Keratinocyte (primary cell): ENCODE results near the gene AP2A1. TPM values are rescaled to one million over a fixed set of nuclear protein-coding genes. Genes with fewer than 3 reads are reported as not detected.

Experiments used
- DNase-seq: peaks from one replicate; pipeline ENCODE4 v3.0.0-alpha.2; 2011; ENCODE audit warnings: low read depth, missing footprints, low spot score
- FAIRE-seq: peaks from 2 replicates; lab custom pipeline; 2011; peaks lifted over from hg19 to GRCh38; lab: Jason Lieb, UNC
- H2AFZ ChIP-seq: 2 replicates; pipeline ENCODE4 v1.6.0; 2012; ENCODE audit warnings: low read length, control low read depth, inconsistent platforms; ENCODE audit not compliant: control insufficient read depth
- H3K27ac ChIP-seq: 2 replicates; pipeline ENCODE4 v1.5.1; 2011; ENCODE audit warnings: low read length; ENCODE audit not compliant: control insufficient read depth, insufficient read depth
- H3K27me3 ChIP-seq: 3 replicates; pipeline ENCODE4 v1.6.0; 2011; ENCODE audit warnings: low read length; ENCODE audit not compliant: control insufficient read depth, insufficient read depth; ENCODE audit errors: extremely low read depth
- H3K36me3 ChIP-seq, 2 experiments: 2 replicates in 1 of 2; 3 replicates in 1 of 2; pipeline ENCODE4 v1.5.1; 2011; ENCODE audit warnings: low read length in 2 of 2, mild to moderate bottlenecking in 1 of 2; ENCODE audit not compliant: control insufficient read depth in 2 of 2, insufficient read depth in 2 of 2; ENCODE audit errors: extremely low read depth in 1 of 2
- H3K4me1 ChIP-seq: 3 replicates; pipeline ENCODE4 v1.5.1; 2011; ENCODE audit warnings: low read length; ENCODE audit not compliant: control insufficient read depth, insufficient read depth; ENCODE audit errors: extremely low read depth
- H3K4me2 ChIP-seq: 3 replicates; pipeline ENCODE4 v1.6.0; 2011; ENCODE audit warnings: low read depth, low read length; ENCODE audit not compliant: control insufficient read depth, insufficient read depth; ENCODE audit errors: extremely low read depth
- H3K4me3 ChIP-seq, 3 experiments: fragments of 200-600 bp in 1 of 3; sonication (generic) in 1 of 3; 2 replicates in 2 of 3; 3 replicates in 1 of 3; pipeline ENCODE4 v1.5.1; 2011 to 2016; ENCODE audit warnings: low read length in 3 of 3, mild to moderate bottlenecking in 3 of 3, control low read depth in 2 of 3, inconsistent platforms in 1 of 3, low read depth in 1 of 3, mixed read lengths in 1 of 3, mixed run types in 1 of 3, moderate library complexity in 1 of 3; ENCODE audit not compliant: control insufficient read depth in 2 of 3, insufficient read depth in 2 of 3; ENCODE audit errors: extremely low read depth in 1 of 3
- H3K79me2 ChIP-seq: 2 replicates; pipeline ENCODE4 v1.6.0; 2012; ENCODE audit warnings: low read length; ENCODE audit not compliant: control insufficient read depth, insufficient read depth
- H3K9ac ChIP-seq: 3 replicates; pipeline ENCODE4 v1.6.0; 2011; ENCODE audit warnings: low read length; ENCODE audit not compliant: control insufficient read depth, insufficient read depth; ENCODE audit errors: extremely low read depth
- H3K9me1 ChIP-seq: 3 replicates; pipeline ENCODE4 v1.6.0; 2011; ENCODE audit warnings: low read length; ENCODE audit not compliant: control insufficient read depth, insufficient read depth; ENCODE audit errors: extremely low read depth
- H3K9me3 ChIP-seq: 2 replicates; pipeline ENCODE4 v1.5.1; 2012; ENCODE audit warnings: low read depth, low read length; ENCODE audit not compliant: control insufficient read depth
- H4K20me1 ChIP-seq: 3 replicates; pipeline ENCODE4 v1.6.0; 2011; ENCODE audit warnings: low read length; ENCODE audit not compliant: control insufficient read depth, insufficient read depth; ENCODE audit errors: extremely low read depth
- CTCF ChIP-seq, 3 experiments: IDR thresholded peaks in 1 of 3; conservative IDR thresholded peaks in 1 of 3; optimal IDR thresholded peaks in 1 of 3; 2 replicates in 2 of 3; 3 replicates in 1 of 3; pipeline versions ENCODE3 to v1.5.1; 2011; ENCODE audit warnings: low read length in 3 of 3, mild to moderate bottlenecking in 3 of 3, moderate library complexity in 2 of 3, control low read depth in 1 of 3, inconsistent platforms in 1 of 3; ENCODE audit not compliant: insufficient read depth in 2 of 3; ENCODE audit errors: extremely low read depth in 1 of 3
- EZH2 ChIP-seq: IDR thresholded peaks from one replicate; pipeline ENCODE4 v1.6.1; 2012; ENCODE audit warnings: inconsistent platforms, mild to moderate bottlenecking, low read length, moderate library complexity
- dilution Hi-C: fragments of 300-500 bp; cut with MboI; formaldehyde crosslinking; loops from one replicate; pipeline ENCODE4 v1.7.0; 2020; ENCODE audit warnings: low sequenced_read_pairs; ENCODE audit not compliant: extremely low pct_ligation_motif_present
- polyA plus RNA-seq, 5 experiments: library from polyadenylated mRNA; depleted of rRNA in 3 of 5; stranded (reverse) in 3 of 5; stranded (forward) in 1 of 5; unstranded in 1 of 5; fragments of >200 nt; gene quantifications; 1 replicate in 1 of 5; 2 replicates in 3 of 5; 3 replicates in 1 of 5; pipeline versions ENCODE4 v1.2.1 to v1.2.3, GENCODE V29; 2011 to 2012; ENCODE audit warnings: missing spikeins in 2 of 5, low read depth in 1 of 5, low replicate concordance in 1 of 5

Gene AP2A1
- polyA plus RNA-seq, 1 donor (not counting 4 experiments of a cell fraction or from before 2014, with no cell fraction given), result 36.7 TPM

- H4K20me1 ChIP-seq, result no peaks in the 10 kb centered on the region
- H3K4me1 ChIP-seq, result peaks cover 4% of the 10 kb centered on the region
- dilution Hi-C loops, result no loop called here
- H3K9me1 ChIP-seq, result no peaks in the 10 kb centered on the region
- no peak overlapping the region for H3K27ac ChIP-seq
- H3K79me2 ChIP-seq, result no peaks in the 10 kb centered on the region
- no peaks in the 10 kb centered on the region for H3K9me3 ChIP-seq
- H3K4me2 ChIP-seq, result no peak overlapping the region
- TF ChIP-seq CTCF (optimal IDR thresholded peaks at IDR 0.05 in 1 of 3, IDR thresholded peaks at IDR 0.05 in 1 of 3, conservative IDR thresholded peaks at IDR 0.05 in 1 of 3; ENCODE audit: extremely low read depth in 1 of 3, insufficient read depth in 2 of 3, low read length in 3 of 3), result no peak
- TF ChIP-seq EZH2, result no peak
- H3K27me3 ChIP-seq, result no peaks in the 10 kb centered on the region
- H2AFZ ChIP-seq, result no peak overlapping the region
- DNase-seq, result no peak
- no peak for FAIRE-seq
- no peak overlapping the region for H3K9ac ChIP-seq
- no peak overlapping the region for H3K4me3 ChIP-seq
- H3K36me3 ChIP-seq, result peaks cover 0 to 4% of the 10 kb centered on the region in 2 experiments
Measured at GRCh38 chr19:49843265-49843664, 76.5 kb downstream of the AP2A1 start.

DNA sequence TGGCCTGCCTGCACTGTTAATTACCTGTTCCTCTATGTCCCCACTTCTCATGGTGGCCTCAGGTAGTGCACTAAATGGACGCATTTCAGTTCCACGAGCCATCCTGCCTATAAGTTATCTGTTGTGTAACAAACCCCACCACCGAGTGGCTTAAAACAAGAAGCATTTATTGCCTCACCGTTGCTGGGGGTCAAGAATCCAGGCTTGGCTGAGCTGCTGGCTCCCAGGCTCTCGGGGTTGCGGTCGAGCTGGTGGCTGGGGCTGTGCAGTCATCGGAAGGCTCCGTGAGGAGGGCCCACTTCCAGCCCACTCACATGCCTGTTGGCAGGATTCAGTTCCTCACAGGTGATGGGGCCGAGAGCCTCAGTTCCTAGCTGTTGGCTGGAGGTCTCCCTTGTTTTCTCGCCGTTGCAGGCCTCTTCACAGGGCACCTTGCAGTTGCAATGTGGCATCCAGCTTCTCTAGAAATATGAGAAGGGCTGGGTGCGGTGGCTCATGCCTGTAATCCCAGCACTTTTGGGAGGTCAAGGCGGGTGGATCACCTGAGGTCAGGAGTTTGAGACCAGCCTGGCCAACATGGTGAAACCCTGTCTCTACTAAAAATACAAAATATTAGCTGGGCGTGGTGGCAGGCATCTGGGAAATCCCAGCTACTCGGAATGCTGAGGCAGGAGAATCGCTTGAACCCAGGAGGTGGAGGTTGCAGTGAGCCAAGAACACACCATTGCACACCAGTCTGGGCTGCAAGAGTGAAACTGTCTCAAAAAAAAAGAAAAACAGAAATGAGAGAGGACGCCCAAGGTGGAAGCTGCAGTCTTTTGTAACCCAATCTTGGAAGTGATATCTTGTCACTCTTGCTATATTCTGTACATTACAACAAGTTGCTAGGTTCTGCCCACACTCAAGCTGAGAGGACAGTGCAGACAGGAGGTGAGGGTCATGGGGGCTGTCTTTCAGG, 77.6 kb downstream of the AP2A1 start:
- Histone ChIP-seq H4K20me1 (no peaks in the 10 kb centered on the region), H3K27ac (no peak overlapping the region), H3K27me3 (no peaks in the 10 kb centered on the region), H3K36me3 (no peaks in the 10 kb centered on the region), H3K9me3 (no peaks in the 10 kb centered on the region), H3K4me3 (no peak overlapping the region), H3K4me1 (peaks cover 9% of the 10 kb centered on the region), H3K9me1 (no peaks in the 10 kb centered on the region), H3K4me2 (no peak overlapping the region), H3K9ac (no peak overlapping the region), H2AFZ (no peak overlapping the region), H3K79me2 (no peaks in the 10 kb centered on the region)
- FAIRE-seq (no peak), DNase-seq (no peak)
- dilution Hi-C loops, result no loop called here
- TF ChIP-seq CTCF (optimal IDR thresholded peaks at IDR 0.05 in 1 of 3, IDR thresholded peaks at IDR 0.05 in 1 of 3, conservative IDR thresholded peaks at IDR 0.05 in 1 of 3; ENCODE audit: extremely low read depth in 1 of 3, insufficient read depth in 2 of 3, low read length in 3 of 3), result no peak
- no peak for TF ChIP-seq EZH2
